ENCODE results near the gene HOXC9.
A peak's percentile ranks its signal among the peaks of the same experiment; 100 is the strongest.

HOXC9 gene

DNA sequence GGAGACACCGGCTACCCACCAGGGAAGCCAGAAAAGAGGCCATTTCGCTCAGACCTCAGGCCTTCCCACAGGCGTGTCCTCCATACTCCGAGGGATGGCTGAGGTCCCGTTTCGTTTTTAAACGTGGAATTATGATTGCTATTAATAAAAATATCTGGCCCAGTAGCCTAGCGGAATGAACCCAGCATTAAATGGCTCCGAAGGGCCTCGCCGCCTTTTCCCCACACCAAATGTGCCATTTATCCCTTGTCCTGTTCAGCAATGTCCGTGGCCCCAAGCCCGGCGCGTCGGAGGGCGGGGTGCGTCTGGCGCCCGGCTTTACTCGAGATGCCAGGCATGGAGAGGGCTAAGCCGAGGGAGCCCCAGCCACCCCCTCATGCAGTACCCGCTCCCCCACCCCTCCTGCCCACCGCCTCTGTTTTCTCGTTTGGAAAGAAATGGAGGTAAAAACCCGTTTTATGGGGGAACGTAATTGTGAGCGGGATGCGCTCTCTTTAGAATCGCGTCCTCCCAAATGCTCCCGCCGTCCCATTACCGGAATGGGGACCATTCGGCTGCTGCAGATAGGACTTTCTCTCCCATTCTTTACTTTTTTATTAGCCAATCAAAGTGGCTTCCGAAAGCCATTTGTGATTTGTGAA, 14.5 kb downstream of the HOXC9 start:
- DNase-seq (ENCODE audit: low read depth in 2 of 2): no peak

DNA sequence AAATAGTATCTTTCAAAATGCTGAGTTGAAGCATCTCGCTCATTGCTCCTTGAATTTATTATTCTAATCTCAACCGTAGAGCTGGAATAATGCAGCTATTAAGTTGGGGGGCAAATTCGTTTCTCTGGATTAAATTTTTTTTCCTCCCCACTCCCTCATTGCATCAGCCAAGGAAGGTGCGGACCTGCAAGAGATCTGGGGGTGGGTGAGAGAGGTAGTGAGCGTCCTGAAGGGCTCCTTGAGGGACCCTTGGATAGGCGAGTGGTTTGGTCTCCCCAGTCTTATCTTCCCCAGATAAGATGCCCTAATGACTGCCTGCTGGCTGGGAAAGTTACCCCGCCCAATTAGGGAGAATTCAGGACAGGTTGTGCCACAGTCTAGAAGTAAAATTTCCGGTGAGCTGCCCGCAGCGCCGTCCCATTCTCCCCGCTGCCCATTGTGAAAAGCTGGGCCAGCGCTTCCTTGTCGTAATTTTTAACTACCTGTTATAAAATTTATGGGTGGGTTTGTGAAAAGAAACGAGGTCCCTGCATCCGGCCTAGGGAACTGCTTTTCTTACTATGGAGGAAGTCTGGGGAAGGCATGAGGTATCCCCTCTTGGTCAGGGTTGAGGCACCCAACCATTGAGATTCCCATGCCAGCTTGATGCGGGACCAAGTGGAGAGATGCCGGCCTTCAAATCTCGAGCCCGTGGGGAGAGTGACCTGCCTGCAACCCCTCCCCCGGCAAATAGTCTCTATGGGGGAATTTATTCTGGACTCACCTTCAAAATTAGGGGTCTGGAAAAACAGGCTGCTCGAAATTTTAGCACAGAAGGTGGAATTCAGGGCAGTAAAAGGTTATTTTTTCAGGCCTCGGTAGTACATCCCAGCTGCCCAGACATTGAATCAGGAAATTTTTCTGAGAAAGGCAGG, 15.3 kb downstream of the HOXC9 start:
- DNase-seq (ENCODE audit: low read depth in 2 of 2): no peak

GRCh38 chr12:54016051-54016450, 16.1 kb downstream of the HOXC9 start:
- DNase-seq (ENCODE audit: low read depth in 2 of 2): no peak

- DNase-seq (ENCODE audit: low read depth in 2 of 2): peak; percentile 94
Observed at GRCh38 chr12:54016478-54016964, 16.6 kb downstream of the HOXC9 start.

DNA sequence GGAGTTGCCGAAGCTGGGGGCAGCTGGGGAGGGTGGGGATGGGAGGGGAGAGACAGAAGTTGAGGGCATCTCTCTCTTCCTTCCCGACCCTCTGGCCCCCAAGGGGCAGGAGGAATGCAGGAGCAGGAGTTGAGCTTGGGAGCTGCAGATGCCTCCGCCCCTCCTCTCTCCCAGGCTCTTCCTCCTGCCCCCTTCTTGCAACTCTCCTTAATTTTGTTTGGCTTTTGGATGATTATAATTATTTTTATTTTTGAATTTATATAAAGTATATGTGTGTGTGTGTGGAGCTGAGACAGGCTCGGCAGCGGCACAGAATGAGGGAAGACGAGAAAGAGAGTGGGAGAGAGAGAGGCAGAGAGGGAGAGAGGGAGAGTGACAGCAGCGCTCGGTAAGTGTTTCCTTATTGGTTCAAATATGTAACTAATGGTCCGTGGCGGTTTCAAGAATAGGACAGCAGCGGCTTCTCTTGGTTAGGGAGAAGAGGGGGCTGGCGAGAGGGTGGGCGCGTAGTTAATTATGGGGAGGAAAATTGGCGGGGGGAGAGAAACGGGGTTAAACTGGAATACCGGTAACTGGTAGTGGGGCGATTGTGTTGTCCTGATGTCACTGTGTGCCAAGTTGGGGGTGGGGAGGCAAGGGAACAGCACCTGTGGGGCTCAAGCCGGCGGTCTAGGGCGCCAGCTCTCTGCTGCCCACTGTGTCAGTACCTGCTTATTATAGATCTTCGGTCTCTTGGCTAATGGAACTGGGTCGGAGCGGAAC, 17.2 kb downstream of the HOXC9 start:
- DNase-seq (ENCODE audit: low read depth in 2 of 2): no peak

DNA sequence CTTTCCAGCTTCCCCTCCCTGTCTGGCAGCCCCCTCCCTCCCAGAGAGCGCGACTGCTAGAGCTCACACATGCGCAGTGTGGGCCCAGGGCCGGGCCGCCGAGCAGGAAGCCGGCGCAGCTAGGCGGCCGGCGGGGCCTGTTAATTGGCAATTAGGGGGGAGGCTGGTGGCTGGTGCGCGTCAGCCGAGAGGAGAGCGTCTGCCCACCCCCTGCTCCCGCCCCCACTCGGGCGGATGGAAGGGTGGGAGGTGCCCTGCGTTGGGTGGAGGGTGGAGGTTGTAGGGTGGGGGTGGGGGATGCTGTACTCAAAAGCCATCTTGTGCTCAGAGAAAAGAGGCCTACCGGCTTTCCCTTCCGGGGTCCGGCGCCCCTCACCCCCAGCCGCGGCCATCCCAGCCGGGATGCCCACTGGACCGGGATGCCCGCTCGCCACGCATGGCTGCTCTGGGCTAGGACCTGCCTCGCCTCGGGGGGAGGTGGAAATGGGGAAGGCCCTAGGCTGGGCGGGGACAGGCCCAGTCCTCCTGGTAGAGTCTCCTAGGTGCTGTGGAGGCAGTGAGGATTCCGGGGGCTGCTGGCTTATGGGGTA, 18.0 kb downstream of the HOXC9 start:
- DNase-seq (ENCODE audit: low read depth in 2 of 2): peak; percentile 96

DNA sequence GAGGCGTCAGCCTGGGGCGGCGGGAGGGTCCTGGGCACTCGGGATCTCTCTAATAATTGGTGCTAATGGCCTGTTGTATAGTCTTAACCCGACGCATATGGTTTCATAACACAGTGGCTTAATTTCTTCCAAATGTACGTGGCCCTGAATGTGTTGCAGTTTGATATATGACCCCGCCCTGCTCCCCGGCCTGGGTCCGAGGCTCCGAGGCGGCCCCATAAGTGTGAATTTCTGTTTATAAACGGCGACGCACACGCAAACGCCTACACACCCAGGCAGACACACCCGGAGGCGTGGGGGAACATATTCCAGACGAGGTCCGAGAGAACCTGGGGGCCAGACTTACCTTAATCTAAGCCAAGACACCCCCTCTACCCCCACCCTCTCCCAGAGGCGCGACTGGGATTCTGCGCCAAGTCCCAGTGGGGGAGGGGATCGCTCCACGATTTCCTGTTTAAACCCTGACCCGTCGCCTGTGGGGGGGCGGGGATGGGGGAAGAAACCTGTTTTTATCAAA, 18.6 kb downstream of the HOXC9 start:
- DNase-seq (ENCODE audit: low read depth in 2 of 2): peak in 1 of 2 experiments; percentile 58

GRCh38 chr12:54019091-54019811, 19.3 kb downstream of the HOXC9 start:
- no peak for DNase-seq (ENCODE audit: low read depth in 2 of 2)

- no peak for DNase-seq (ENCODE audit: low read depth in 2 of 2)
Observed at GRCh38 chr12:54019924-54020590, 20.1 kb downstream of the HOXC9 start.

- no peak for DNase-seq (ENCODE audit: low read depth in 2 of 2)
Observed at GRCh38 chr12:54020591-54021405, 20.8 kb downstream of the HOXC9 start.

DNA sequence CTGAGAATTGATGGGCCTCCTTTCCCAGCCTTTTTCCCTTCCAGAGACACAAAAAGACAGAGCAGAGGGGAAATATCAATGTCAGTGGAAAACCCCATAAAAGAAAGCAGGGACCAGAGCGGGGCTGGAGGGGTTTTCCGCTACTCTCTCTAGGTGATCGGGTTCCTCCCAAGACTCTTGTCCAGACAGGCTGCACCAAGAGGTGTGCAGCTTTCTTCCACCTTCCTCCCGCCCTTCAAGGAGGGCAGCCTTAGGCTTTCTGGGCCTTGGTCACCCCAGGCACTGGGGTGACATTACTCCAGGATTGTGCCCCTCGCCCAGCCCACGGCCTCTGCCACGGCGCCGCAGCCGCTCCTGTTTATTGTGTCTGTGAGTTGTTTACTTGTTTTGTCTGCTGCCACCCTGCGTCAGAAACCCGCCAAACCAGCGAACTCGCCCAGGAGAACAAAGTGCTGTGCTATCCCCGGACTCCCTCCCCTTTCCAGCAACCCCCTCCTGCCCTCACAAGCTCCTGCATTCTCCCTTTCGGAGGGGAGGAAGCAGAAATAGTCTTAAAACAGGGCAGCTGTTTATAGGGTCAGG, 21.6 kb downstream of the HOXC9 start:
- DNase-seq (ENCODE audit: low read depth in 2 of 2): no peak

DNA sequence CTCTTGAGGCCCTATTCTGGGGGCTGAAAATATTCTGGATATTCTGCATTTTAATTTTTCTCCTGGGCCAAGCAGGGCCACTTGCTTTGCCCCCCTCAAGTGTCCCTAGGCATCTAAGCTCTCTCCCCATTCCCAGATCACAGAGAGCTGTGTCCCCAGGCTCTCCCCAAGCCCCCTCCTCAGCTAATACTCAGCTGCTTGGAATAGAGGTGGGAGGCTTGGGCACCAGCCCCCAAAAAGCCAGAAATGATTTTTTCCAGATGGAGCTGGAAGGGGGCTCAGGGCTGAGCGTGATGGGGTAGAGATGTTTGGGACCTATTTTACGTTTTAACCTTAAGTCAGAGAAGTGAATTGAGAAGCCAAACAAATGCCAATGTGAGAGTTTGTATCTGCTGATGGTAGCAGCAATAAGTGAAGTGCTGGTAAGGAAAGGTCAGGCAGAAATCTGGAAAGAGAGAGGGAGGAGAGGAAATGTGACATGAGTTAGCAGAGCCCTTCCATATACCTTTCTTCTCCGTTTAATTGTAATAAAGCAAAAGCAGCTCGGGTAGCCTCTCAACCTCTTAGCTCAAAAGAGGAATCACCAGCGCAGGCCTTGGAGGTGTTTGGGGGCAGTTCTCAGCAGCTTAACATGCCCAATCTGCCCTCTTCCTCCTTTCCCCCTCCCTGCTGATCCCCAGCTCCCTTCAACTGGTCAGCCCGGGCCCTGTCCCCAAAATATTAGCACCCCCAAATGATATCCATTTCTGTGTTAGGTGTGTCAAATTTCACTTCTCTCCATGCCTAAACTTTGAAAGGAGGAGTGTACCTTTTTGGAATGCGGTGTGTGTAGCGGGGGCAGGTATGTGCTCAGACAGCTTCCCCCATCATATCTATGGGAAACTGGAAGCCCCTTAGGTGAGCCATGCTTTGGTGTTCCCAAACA, 23.3 kb downstream of the HOXC9 start:
- DNase-seq (ENCODE audit: low read depth in 2 of 2): no peak

- no peak for DNase-seq (ENCODE audit: low read depth in 2 of 2)
Observed at GRCh38 chr12:54024127-54024526, 24.2 kb downstream of the HOXC9 start.

DNA sequence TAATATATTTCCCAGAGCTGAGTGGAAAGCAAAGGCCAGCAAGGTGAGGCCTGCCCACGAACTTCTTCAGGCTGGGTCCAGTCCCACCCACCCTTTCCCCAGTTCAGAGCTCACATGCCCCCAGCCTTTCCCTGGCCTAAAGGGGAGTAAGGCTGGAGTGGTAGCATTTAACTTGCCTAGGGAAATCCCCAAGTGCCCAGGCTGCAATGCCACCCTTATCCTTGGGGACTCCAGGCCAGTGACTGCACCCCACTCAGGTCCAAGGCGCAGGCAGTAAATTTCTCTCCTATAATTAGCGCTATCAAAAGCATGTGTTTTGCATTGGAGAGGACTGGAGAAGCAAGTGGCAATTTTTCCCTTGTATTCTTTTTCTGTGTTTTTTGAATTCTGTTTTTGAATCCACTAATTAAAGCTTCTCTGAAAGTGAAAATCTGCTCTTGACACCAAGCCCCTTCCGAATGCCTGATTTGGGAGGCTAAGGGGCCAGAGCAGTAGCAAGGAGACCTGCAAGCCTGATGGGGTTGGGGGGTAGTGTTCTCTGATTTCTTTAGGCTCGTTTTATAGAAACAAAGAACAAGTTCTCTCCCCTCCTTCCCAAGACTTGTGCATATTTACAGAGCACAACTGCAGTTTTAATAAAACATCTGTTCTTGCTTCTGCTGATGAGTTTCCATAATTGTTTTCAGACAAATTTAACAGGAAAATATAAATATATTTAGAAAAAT, 24.8 kb downstream of the HOXC9 start:
- DNase-seq (ENCODE audit: low read depth in 2 of 2): no peak

DNA sequence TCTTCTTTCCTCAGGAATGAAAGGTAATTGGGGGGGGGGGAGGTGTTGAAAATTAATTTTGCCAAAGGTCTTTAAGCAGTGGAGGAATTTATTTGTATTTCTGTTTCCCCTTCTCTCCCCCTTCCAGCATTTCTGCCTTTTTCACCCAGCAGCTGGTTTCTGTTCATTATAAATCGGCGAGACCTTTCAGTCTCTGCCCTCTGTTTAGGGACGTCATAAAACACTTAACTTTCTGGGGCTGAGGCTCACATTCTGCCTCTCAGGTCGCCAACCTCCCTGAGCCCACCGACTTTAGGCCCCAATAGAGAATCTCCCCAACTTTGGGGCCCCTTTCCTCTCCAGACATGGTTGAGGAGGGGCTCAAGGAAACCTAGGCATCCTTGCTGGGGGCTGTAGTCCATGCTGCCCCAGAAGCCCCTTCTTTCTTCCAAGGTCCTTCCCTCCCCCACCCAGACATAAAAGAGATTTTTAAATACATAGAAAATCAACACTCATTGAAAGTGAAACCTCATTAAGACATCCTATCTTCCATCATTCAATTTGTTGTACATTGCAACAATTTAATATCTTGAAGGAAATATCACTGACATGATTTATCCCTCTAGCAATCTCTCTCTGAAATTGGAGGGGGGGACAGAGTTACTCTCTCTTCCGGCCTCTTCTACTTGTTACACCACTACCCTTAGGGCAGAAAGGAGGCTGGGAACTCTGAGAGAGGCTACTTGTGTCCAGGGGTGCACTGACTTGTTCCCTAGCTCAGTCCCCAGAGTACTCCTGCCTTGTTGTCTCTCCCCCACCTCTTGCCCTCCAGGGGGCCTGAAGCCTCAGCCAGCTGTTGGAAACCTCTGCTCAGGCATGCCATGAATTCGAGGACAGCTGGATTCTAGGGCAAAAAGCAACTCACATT, 25.8 kb downstream of the HOXC9 start:
- DNase-seq (ENCODE audit: low read depth in 2 of 2): no peak
